Large intestine (tissue), 3 donors: ENCODE results near the gene CD38. TPM values are rescaled to one million over a fixed set of nuclear protein-coding genes. Genes with fewer than 3 reads are reported as not detected.

Experiments
- DNase-seq, 2 donors: peaks; one replicate each; pipeline versions ENCODE4 v3.0.0 to v3.0.0-alpha.2; 2013
- H3K27ac ChIP-seq: one replicate; pipeline ENCODE4 v1.5.1; 2013; ENCODE audit warnings: low read length
- H3K27me3 ChIP-seq: 2 replicates; pipeline ENCODE4 v1.6.1; 2013; ENCODE audit warnings: low read length; ENCODE audit not compliant: control insufficient read depth, insufficient read depth
- H3K36me3 ChIP-seq: 2 replicates; pipeline ENCODE4 v1.6.1; 2013; ENCODE audit warnings: low read length; ENCODE audit not compliant: control insufficient read depth, insufficient read depth
- H3K4me1 ChIP-seq: one replicate; pipeline ENCODE4 v1.6.1; 2013; ENCODE audit warnings: low read length; ENCODE audit not compliant: control insufficient read depth, insufficient read depth
- H3K4me3 ChIP-seq: one replicate; pipeline ENCODE4 v1.5.1; 2013; ENCODE audit warnings: low read length
- H3K9me3 ChIP-seq: one replicate; pipeline ENCODE4 v1.6.1; 2013; ENCODE audit warnings: mild to moderate bottlenecking, low read depth, low read length, moderate library complexity; ENCODE audit not compliant: control insufficient read depth
- WGBS: methylation state at CpG from one replicate; pipeline ENCODE4 v1.1.5; 2013; ENCODE audit warnings: low lambda C conversion rate; ENCODE audit not compliant: insufficient coverage; 5-methylcytosine and 5-hydroxymethylcytosine counted together
- polyA plus RNA-seq: library from polyadenylated mRNA; unstranded; fragments of 120-200 nt; gene quantifications from one replicate; pipeline ENCODE4 v1.2.1, GENCODE V29; 2013

Gene CD38
- polyA plus RNA-seq, 1 donor = 4.6 TPM

- Histone ChIP-seq H3K4me3 (no peak overlapping the region), H3K27ac (no peak overlapping the region), H3K4me1 (no peaks in the 10 kb centered on the region), H3K27me3 (peaks cover 24% of the 10 kb centered on the region), H3K9me3 (no peaks in the 10 kb centered on the region), H3K36me3 (no peaks in the 10 kb centered on the region)
- no peak for DNase-seq
- 100% methylated on average over 1 of the region's 5 CpGs for WGBS
These were observed 1.1 kb upstream of the CD38 start for GRCh38 chr4:15776871-15777648.

DNA sequence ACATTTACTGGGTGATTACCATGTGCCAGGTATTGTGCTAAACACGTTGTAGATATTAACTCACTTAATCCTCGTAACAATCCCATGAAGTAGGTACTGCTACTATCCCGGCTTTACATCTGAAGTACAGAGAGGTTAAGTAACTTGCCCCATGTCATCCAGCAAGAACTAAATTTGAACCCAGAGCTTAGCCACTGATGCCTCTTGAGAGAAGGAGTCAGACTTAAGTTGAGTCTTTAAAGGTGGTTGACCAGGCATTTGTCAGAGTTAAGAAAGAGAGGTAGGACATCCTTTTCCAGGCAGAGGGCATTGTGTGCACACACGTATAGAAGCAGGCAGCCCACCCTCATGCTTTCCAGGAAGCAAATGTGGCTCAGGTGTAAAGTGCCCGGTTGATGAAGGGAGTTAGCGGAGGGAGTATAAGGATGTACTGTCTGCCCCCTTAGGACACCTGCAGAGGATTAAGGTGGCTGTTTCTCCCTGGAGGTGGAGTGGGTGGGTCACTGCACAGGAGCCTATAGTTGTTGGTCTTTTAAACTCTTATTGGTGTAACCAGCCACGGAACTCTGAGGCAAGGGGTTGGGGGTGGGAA is 335 bp upstream of the CD38 start:
- Histone ChIP-seq H3K4me1 (no peaks in the 10 kb centered on the region), H3K36me3 (no peaks in the 10 kb centered on the region), H3K4me3 (no peak overlapping the region), H3K27ac (no peak overlapping the region), H3K9me3 (no peaks in the 10 kb centered on the region), H3K27me3 (peaks cover 24% of the 10 kb centered on the region)
- WGBS = 100% methylated on average over 1 of the region's 7 CpGs
- DNase-seq = no peak

DNA sequence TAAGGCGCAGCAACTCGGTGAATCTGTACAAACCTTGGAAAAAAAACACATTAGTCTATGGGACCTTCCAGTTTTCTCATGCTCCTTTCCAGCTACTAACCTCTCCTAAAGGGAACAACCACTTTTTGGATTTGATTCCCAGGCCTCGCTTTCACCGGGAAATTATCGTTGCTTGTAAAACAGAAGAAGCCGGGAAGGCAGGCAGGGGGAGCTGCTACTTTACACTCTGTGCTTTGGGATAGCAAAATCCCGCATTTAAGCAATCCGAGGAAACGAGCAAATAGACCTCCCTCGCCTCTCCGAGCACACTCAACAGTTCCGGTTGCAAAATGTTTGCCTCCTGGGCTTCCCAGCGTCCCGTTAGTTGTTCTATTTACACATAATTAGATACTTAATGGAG is 1.2 kb downstream of the CD38 start:
- no peaks in the 10 kb centered on the region for H3K36me3 ChIP-seq
- WGBS = no CpG with 5 or more reads among the region's 14 CpGs
- H3K4me1 ChIP-seq = no peaks in the 10 kb centered on the region
- no peaks in the 10 kb centered on the region for H3K9me3 ChIP-seq
- H3K27ac ChIP-seq = no peak overlapping the region
- H3K4me3 ChIP-seq = peak overlapping the region; percentile 37
- peaks cover 24% of the 10 kb centered on the region for H3K27me3 ChIP-seq
- peak in 1 of 2 donors; percentile 24 for DNase-seq

DNA sequence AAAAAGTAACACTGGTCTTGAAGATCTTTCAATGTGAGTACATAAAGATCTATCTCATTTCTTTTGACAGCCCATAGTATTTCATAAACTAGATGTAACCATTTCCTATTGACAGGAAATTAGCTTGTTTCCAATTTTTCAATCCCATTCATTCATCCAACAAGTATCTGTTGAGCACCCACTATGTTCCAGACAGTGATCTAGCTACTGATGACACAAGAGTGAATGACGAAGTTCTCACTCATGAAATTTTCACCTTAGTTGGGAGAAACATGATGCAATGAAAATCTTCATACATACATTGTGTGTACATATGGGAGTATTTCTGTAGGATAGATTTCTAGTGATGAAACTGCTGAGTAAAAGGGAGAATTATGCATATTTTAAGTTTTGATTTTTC is 1.7 kb downstream of the CD38 start:
- peaks cover 24% of the 10 kb centered on the region for H3K27me3 ChIP-seq
- peak overlapping the region; percentile 37 for H3K4me3 ChIP-seq

GRCh38 chr4:15781427-15782095 is 3.4 kb downstream of the CD38 start:
- Histone ChIP-seq H3K27me3 (peaks cover 24% of the 10 kb centered on the region), H3K4me1 (no peaks in the 10 kb centered on the region), H3K4me3 (no peak overlapping the region), H3K9me3 (peaks cover 2% of the 10 kb centered on the region), H3K27ac (no peak overlapping the region), H3K36me3 (no peaks in the 10 kb centered on the region)
- DNase-seq = no peak
- no CpG with 5 or more reads among the region's 6 CpGs for WGBS

More for the DNA sequence above, 1.7 kb downstream of the CD38 start:
- Histone ChIP-seq H3K27ac (no peak overlapping the region), H3K4me1 (no peaks in the 10 kb centered on the region), H3K9me3 (no peaks in the 10 kb centered on the region), H3K36me3 (no peaks in the 10 kb centered on the region)
- DNase-seq = no peak
- WGBS = no CpG with 5 or more reads among the region's 1 CpG

DNA sequence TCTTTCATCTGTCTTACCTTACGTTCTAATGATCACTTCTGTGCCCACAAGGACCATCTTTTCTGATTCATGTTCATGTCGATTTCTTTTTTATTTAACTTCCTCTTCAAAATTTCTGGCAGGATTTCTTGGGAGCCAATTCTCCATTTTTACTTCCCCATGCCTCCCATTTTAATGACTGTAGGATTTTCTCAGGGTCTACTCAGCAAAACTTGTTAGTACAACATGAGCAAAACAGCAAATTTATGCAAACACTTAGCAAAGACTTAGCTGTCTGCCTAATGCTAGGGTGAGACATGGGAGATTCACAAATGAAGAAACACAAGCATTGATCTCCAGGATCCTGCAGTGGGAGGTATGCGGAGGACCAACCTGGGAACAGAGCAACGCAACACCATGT is 5.5 kb downstream of the CD38 start:
- peaks cover 13% of the 10 kb centered on the region for H3K27me3 ChIP-seq
- H3K4me1 ChIP-seq = no peaks in the 10 kb centered on the region
- DNase-seq = no peak
- WGBS = 88% methylated on average over 2 of the region's 4 CpGs
- no peaks in the 10 kb centered on the region for H3K36me3 ChIP-seq
- H3K4me3 ChIP-seq = no peak overlapping the region
- H3K27ac ChIP-seq = no peak overlapping the region
- peaks cover 8% of the 10 kb centered on the region for H3K9me3 ChIP-seq

DNA sequence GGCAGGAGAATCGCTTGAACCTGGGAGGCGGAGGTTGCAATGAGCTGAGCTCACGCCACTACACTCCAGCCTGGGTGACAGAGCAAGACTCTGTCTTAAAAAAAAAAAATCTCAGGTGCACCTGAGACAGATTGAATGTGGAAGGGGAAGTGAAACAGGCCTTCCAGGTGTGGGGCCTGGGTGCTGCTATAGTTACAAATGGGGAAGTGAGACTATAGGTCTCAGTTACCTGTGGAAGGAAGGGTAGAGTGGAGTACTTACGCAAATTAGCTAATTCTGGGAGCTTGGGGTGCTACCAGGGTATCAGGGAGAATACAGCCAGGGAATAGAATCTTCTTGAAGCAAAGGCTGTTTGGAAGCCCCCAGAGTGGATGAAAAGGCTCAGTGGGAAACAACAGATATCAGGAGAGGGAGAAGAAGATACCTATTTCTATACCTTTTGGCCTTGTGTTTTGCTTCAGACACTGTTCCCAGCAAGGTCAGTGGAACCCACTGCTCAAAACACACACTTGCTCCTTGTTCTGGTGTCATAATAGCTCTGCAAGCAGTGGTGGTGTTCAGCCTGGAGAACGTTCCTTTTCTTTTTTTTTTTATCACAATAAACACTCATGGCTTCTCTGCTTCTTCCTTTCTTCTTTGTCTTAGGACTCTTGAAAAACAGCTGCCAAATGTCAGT is 7.0 kb downstream of the CD38 start:
- 100% methylated on average over 1 of the region's 5 CpGs for WGBS
- Histone ChIP-seq H3K27ac (no peak overlapping the region), H3K9me3 (peaks cover 8% of the 10 kb centered on the region), H3K36me3 (no peaks in the 10 kb centered on the region), H3K4me1 (no peaks in the 10 kb centered on the region), H3K4me3 (no peak overlapping the region), H3K27me3 (peaks cover 6% of the 10 kb centered on the region)
- no peak for DNase-seq

- peaks cover 11% of the 10 kb centered on the region for H3K9me3 ChIP-seq
- no peaks in the 10 kb centered on the region for H3K36me3 ChIP-seq
- H3K27ac ChIP-seq = no peak overlapping the region
- H3K4me1 ChIP-seq = no peaks in the 10 kb centered on the region
- WGBS = no CpG with 5 or more reads among the region's 26 CpGs
- H3K4me3 ChIP-seq = no peak overlapping the region
- no peak for DNase-seq
- H3K27me3 ChIP-seq = peaks cover 2% of the 10 kb centered on the region
These were observed 8.6 kb downstream of the CD38 start for GRCh38 chr4:15786743-15787142.

DNA sequence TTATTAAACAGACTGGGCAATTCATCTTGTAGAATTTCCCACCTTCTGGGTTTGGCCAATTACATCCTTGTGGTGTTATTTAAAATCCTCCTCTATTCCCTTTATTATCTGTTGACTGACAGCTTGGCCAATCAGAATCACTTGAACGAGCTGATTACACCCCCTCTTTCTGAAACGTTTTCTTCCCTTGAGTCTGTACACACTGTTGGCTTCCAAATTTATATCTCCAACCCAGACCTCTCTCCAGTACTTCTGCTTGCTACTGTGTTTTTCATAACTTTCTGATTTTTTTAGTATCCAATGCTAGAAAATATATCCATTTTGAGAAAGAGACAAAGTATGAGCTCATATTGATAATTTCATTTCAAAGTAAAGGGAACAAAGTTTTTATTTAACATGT is 14.8 kb downstream of the CD38 start:
- Histone ChIP-seq H3K4me3 (no peak overlapping the region), H3K27me3 (no peaks in the 10 kb centered on the region), H3K4me1 (no peaks in the 10 kb centered on the region), H3K9me3 (peaks cover 3% of the 10 kb centered on the region), H3K36me3 (no peaks in the 10 kb centered on the region), H3K27ac (no peak overlapping the region)
- DNase-seq = no peak
- 22% methylated on average over 2 of the region's 2 CpGs for WGBS
